Erythroblast (primary cell): ENCODE data around the gene KIF4A.
"Not testable (repeated sequence)": the region's sequence is repeated elsewhere in the genome, so short reads cannot be mapped to it uniquely, and the experiment has no call there.

Experiments
- GATA1 ChIP-seq: IDR thresholded peaks from 2 replicates; pipeline ENCODE4 v1.6.1; 2011; ENCODE audit warnings: low read depth, mild to moderate bottlenecking, control low read depth, low read length, moderate library complexity
- POLR2A ChIP-seq: IDR thresholded peaks from 2 replicates; pipeline ENCODE4 v1.6.1; 2011; ENCODE audit warnings: mild to moderate bottlenecking, low read length

DNA sequence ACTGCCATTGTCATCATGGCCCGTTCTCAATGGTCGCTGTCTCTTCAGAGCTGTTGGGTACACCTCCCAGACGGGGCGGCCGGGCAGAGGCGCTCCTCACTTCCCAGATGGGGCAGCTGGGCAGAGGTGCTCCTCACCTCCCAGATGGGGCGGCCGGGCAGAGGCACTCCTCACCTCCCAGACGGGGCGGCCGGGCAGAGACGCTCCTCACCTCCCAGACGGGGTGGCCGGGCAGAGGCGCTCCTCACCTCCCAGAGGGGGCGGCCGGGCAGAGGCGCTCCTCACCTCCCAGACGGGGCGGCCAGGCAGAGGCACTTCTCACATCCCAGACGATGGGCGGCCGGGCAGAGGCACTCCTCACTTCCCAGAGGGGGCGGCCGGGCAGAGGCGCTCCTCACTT lies 58.9 kb downstream of the KIF4A start:
- TF ChIP-seq POLR2A, GATA1: not testable (repeated sequence)
